ENCODE data around the gene MATR3.
"Not testable (repeated sequence)": the region's sequence is repeated elsewhere in the genome, so short reads cannot be mapped to it uniquely, and the experiment has no call there.

Gene MATR3

DNA sequence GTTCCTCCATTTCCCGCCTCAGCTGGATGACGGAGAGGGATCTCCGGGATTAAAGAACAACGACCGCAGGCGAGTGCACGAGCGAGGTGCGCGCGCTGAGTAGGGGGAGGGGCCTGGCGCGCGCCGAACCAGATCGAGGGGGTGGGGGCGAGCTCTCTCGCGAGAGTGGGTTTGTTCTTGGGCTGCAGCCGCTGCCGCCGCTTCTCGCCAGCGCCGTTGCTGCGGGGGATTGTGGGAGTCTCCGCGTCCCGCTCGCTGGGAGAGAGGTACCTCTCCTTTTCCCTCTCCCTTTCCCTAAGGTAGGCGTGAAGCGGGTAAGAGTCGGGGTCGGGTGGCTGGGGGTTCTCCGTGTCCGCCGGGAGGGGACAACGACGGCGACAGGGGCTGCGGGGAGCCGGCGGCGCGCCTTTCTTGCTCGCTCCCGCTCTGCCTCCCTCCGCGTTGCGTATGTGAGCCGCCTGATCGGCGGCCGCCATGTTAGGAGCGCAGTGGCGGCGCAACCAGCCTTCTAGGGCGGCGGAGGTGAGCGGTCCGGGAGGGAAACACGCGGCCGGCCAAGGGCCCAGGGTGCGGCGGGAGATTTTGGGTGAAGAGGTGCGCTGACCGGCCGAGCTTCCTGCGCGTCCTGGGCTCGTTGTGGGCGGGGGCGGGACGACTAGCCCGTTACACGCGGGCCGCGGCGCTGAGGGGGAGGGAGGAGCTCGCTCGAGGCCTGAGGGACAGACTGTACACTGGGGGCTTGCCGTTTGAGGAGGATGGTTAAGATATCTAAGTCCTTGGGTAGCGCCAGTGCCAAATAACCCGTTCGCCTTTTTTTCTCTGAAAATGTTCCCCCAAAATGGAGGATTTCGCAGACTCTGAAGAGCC, at the start of gene MATR3:
MATR3 (plus strand) TSS at position 234 of the 867 bp plus-strand sequence. CDS start 13,676 bp downstream, outside the sequence.
- DNase-seq: peak; percentile 97 to 99 (median 99)

- DNase-seq: no peak
Observed at GRCh38 chr5:139245637-139246339, 47.8 kb upstream of the MATR3 start.

- DNase-seq: peak; percentile 93 to 94 (median 93)
Observed at GRCh38 chr5:139246394-139246793, 47.1 kb upstream of the MATR3 start.

DNA sequence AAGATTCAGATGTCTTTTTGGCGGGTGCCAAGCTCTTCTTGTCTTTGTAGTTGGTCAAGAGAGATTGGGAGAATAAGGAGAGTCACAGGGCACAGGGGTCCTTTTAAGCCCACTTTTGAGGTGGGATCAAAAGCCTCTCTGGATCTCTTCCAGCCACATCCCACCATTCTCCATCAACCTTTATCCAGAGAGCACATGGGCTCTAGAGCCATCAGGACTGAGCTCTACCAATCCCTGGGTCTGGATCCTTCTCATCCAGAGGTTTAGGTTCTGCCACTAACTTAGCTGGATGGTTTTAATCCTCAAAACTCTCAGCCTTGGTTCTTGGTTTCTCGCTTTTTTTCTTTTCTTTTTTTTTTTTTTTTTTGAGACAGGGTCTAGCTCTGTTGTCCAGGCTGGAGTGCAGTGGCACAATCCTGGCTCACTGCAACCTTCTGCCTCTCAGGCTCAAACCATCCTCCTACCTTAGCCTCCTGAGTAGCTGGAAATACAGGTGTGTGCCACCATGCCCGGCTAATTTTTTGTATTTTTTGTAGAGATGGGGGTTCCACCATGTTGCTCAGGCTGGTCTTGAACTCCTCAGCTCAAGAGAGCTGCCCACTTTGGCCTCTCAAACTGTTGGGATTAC, 44.6 kb upstream of the MATR3 start:
- DNase-seq: no peak

- DNase-seq: peak; percentile 69 to 78 (median 73)
Observed at GRCh38 chr5:139251281-139251687, 42.3 kb upstream of the MATR3 start.

DNA sequence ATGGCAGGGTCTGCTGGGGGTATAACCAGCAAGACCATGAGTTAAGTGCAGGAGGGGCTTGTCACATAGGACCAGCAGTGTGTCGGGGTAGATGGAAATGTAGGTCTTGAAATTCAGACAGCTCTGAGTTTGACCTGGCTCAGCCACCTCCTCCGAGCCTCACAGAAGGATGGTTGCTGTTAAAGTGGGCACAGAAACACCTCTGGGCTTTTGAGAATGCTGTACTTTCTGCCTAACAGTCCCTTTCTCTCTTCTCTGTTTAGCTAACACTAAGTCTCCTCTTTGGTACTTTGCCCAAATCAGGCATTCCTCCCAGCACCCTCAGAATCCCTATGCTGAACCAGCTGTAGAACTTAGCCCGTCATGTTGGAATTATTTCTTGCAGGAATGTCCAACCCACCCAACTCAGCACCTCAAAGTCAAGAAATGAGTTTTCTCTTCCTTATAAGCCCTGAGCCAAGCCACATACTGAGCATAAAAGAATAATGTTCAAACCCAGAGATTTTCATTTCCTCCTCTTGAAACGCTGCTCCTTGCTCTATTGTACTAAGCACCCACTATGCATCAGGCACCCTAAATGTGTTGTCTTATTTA, 41.7 kb upstream of the MATR3 start:
- DNase-seq: no peak

DNA sequence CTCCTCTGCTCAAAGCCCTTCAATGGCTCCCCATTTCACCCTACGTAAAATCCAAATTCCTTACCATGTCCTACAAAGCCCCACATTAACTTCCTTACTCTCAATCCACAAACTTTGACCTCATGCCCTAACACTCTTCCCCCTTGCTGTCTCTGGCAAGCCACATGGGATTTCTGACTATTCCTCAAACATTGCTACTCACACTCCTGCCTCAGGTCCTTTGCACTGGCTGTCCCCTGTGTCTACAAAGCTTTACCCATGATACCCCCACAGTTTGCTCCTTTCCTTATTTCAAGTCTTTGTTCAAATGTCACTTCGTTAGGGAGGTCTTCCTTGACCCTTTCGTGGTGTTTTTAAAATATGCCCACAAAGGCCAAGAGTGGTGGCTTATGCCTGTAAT, 40.4 kb upstream of the MATR3 start:
- DNase-seq: no peak

DNA sequence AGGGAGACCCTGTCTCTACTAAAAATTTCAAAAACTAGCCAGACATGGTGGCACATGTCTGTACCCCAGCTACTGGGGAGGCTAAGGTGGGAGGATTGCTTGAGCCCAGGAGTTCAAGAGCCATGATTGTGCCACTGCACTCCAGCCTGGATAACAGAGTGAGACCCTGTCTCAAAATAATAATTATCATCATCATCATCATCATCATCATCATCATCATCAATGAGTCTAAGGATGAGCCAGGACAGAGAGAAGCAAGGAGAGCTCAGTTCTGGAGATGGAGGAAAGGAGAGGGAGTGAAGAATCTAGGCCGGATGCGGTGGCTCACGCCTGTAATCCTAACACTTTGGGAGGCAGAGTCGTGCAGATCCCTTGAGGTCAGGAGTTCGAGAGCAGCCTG, 36.7 kb upstream of the MATR3 start:
- no peak for DNase-seq

DNA sequence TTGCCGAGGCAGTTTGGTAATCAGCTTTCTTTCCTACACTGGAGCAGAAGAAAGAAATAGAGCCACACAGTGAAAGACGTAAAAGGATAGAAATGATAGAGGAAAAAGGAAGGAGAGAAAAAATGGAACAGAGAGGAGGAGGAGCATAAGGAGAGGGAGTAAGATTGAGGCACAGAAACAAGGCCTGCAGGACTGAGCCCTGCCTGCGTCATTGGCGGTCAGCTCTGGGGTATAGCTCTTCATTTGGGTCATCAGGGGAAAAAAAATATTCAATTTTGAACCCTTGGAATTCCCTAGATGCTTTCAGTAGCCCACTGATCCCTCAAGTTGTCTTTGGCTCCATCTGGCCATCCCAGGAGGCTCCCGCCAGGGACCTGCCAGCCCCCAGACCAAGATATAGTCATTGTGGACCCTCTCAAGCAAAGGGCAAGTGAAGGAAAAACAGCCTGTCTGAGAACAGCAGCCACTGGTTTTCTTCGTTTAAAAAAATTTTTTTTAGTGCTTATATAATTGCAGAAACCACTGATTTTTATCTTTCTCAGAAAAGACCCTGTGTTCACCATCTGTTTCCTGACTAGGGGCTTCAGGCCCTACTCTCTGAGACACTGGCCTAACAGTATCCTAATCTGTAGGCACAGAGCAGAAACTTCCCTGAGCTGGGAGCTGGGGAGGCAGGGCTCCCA, 31.3 kb upstream of the MATR3 start:
- no peak for DNase-seq

- peak; percentile 90 to 92 (median 91) for DNase-seq
Observed at GRCh38 chr5:139262742-139263445, 30.6 kb upstream of the MATR3 start.

- DNase-seq: peak in 1 of 3 donors; percentile 21
Observed at GRCh38 chr5:139263536-139263935, 30.0 kb upstream of the MATR3 start.

DNA sequence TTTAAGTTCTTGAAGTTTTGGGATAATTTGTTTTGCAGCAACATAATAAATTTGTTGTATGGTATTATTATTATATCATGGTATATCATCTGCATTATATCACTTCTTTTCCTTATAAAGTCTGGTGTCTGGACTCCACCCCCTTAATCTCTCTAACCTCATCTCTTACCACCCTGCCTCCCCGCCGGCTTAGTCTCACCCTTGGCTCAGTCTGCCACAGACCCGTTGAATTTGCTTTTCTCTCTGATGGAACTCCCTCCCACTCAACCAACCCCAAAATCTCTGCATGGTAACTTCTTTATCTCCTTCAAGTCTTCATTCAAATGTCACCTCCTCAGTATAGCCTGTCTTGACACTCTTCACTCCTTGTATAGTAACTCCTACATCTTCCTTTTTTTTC, 29.6 kb upstream of the MATR3 start:
- no peak for DNase-seq

DNA sequence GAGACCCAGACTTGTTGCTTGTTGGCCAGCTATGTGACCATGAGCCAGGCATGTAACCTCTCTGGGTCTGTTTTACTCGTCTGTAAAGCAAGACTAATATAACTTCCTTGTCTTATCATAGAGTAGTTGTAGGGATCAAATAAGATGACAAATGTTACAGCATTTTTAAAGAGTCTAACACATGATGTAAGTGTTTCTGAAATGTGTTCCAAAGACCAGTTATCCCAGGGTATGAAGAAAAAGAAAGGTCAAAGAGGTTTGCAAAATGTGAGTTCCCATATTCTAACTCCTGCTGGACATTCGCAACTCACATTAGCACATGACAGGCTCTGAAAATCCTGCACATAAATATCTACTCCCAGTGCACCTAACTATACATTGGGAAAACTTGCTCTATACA, 28.5 kb upstream of the MATR3 start:
- no peak for DNase-seq

DNA sequence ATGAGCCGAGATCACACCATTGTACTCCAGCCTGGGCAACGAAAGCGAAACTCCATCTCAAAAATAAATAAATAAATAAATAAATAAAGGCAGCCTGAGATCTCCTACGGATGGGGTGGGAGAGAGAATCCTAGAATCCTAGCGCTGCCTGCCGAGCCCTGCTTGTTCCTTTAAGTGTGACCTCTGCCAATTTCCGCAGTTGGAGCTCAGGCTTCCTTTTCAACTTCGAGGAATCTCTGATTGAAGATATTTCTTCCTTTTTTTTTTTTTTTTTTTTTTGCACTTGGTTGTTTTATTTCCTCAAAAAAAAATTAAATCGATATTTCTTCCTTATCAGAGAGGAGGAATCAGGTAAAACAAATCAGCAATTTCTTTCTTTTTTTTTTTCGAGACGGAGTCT, 27.3 kb upstream of the MATR3 start:
- peak in 2 of 3 donors; percentile 20 to 28 for DNase-seq

- no peak for DNase-seq
Observed at GRCh38 chr5:139267481-139267880, 26.1 kb upstream of the MATR3 start.

DNA sequence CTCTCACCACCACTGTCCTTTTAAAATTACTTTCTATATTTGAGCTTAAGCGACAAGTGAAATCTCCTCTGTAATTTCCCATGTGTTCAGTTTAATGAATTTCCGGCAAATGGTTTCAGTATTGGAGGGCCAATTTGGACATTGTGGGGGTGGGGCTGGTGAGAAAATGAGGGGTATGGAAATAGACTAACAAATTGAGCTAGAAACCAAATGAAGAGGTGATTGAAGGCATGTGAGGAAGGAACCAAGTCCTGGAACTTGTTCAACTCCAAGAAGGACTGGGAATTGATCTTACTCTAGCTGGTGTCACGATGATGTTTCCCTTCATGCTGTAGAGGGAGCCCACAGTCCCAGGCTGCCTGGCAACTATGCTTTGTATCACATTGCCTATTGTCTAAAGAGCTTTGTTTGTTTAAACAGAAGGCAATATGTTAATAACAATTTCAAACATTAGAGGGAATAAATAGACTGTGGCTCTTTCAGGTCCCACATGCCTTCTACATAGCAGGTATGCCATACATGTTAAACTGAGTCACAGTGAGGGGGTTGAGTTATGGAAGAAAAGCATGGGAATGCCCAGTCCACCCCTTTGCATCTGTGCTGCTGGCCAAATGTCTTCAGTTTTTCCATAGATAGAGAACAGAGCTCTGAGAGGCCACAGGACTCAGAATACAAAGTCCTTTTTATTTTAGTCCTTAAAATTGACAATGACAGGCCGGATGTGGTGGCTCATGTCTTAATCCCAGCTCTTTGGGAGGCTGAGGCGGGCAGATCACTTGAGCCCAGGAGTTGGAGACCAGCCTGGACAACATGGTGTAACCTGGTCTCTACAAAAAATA, 25.0 kb upstream of the MATR3 start:
- peak in 2 of 3 donors; percentile 11 to 44 for DNase-seq

- not testable (repeated sequence) for DNase-seq
Observed at GRCh38 chr5:139270718-139271117, 22.8 kb upstream of the MATR3 start.

DNA sequence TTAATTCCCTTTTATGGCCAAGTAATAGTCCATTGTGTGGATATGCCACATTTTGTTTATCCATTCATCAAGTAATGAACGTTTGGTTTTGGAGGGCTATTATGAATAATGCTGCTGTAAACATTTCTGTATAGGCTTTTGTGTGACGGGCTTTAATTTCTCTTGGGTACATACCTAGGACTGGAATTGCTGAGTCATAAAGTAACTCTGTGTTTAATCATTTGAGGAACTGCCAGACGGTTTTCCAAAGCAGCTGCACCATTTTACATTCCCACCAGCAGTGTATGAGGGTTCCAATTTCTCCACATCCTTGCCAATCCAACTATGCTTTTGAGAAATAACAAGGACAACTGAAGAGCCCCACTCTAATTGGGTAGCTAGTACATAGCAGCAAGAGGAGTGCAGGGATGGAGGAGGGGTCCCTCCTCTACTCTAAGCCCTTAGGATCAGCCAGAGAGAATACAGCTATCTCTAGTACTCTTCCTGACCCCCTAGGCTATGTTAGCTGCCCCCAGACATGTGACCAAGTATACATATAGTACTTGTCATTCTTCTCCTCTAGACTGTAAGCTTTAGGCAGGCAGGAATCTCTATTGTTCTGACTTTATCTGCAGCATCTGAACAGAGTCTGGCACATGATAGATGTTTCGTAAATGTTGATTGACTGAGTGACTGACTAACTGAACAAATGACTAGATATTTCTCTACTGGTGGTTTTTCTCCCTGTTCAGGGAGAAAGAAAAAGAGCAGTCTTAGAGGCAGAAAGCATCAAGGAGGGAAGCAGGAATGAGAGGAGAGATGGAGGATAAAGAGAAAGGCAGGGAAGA, 22.1 kb upstream of the MATR3 start:
- peak; percentile 32 to 46 (median 42) for DNase-seq

- DNase-seq: peak; percentile 16 to 29 (median 21)
Observed at GRCh38 chr5:139272471-139273321, 20.8 kb upstream of the MATR3 start.
